Activated gamma-delta T cell treated with anti-CD3 and anti-CD28 coated beads, Interleukin-2, amount 50 U/mL, for 16 hours (primary cell): ENCODE measurements around the gene CCDC158.
"Not testable (repeated sequence)": the region's sequence is repeated elsewhere in the genome, so short reads cannot be mapped to it uniquely, and the experiment has no call there.

Experiments used
- DNase-seq: peaks from one replicate; pipeline ENCODE4 v3.0.0-alpha.2; 2020; ENCODE audit warnings: low read depth

CCDC158 gene

DNA sequence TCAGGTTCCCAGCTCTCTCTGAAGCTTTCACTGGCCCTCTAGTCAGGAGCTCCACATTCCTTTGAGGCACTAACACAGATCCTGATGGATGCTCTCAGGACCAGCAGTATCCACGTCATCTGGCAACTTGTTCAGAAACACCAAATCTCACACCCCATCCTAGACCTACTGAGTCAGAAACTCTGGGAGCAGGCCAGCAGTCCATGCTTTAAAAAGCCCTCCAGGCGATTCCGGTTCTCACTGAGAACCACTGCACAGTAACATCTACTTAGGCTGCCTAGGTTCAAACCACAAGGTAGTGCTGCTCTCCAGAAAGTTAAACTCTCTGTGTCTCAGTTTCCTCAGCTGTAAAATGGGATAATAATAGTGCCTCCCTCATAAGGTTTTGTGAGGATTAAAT lies 55.3 kb downstream of the CCDC158 start:
- DNase-seq = no peak

DNA sequence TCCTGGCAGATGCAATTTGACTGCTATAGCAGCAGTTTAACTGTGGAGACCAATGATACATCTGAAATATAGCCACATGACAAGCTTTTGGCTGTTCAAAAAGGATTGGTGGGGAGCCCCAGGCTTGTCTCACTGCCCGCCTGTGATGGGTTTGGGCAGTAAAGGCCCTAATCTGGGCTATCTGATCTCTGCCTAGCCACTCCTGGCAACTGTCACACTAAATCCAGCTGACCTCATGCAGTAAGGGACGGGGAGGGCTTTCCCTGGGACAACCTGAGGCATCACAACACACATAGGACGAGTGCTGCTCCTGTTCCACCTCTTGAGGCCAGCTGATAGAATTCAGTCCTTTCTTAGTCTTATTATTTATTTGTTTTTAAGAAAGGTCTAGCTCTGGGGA lies 56.2 kb downstream of the CCDC158 start:
- no peak for DNase-seq

GRCh38 chr4:76363556-76364290 lies 57.2 kb downstream of the CCDC158 start:
- no peak for DNase-seq

GRCh38 chr4:76361689-76362412 lies 59.1 kb downstream of the CCDC158 start:
- DNase-seq = no peak

- DNase-seq = not testable (repeated sequence)
Observed at GRCh38 chr4:76359881-76360466, 61.0 kb downstream of the CCDC158 start.

DNA sequence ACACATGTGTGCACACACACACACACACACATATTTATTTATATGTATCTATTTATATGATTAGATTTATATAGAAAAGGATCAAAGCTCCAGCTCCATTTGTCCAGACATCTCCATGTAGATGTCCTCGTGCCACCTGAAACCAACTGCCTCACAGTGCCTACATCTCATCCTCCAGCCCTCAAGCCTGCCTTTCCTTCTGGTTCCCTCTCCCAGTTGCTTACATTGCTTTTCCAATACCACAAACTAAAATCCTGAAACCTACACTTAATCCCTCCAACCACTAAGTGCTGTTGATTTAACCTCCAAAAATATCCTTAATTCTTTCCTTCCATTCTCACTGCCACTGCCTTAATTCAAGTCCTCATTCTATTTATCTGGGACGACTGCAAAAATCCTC lies 63.0 kb downstream of the CCDC158 start:
- DNase-seq = no peak

- DNase-seq = peak; percentile 22
Observed at GRCh38 chr4:76354517-76355473, 66.1 kb downstream of the CCDC158 start.

- DNase-seq = no peak
Observed at GRCh38 chr4:76342803-76343202, 78.1 kb downstream of the CCDC158 start.

GRCh38 chr4:76342191-76342590 lies 78.8 kb downstream of the CCDC158 start:
- no peak for DNase-seq

DNA sequence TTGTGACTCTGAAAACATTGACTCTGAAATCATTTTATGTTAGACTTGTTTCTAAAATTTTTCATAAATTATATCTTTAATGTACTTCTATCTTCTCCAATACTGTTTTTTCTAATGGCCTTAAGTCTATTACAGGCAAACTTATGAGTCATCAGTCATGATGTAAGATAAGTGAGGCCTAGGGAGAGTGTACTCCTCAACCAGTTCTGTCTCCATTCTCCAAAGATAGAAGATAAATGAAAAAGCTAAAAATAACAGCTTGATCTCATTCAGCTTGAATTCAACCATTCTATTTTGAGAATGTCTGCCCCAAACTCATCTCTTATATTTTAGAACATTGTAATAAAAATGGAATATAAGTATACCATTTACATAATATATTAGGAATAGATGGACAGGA lies 79.9 kb downstream of the CCDC158 start:
- DNase-seq = no peak

GRCh38 chr4:76339364-76339763 lies 81.6 kb downstream of the CCDC158 start:
- no peak for DNase-seq

- no peak for DNase-seq
Observed at GRCh38 chr4:76334885-76335284, 86.1 kb downstream of the CCDC158 start.

DNA sequence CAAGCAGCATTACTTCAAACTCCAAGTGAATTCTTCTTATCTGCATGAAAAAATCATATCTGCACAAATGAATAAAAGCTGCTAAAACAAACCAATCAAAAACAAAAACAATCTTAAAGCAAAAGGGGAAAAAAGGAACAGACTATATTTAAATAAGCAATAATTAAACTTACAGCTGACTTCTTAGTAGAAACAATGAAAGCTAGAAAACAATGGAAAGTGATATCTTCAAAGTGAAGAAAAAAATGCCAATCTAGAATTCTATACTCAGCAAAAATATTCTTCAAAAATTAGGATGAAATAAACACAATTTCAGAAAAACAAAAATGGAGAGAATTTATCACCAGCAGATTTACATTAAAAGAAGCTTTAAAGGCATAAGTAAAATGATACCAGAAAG lies 94.4 kb downstream of the CCDC158 start:
- DNase-seq = no peak

- DNase-seq = no peak
Observed at GRCh38 chr4:76325072-76325471, 95.9 kb downstream of the CCDC158 start.

- DNase-seq = no peak
Observed at GRCh38 chr4:76322236-76322635, 98.7 kb downstream of the CCDC158 start.

GRCh38 chr4:76316131-76316530 lies 104.8 kb downstream of the CCDC158 start:
- DNase-seq = no peak

DNA sequence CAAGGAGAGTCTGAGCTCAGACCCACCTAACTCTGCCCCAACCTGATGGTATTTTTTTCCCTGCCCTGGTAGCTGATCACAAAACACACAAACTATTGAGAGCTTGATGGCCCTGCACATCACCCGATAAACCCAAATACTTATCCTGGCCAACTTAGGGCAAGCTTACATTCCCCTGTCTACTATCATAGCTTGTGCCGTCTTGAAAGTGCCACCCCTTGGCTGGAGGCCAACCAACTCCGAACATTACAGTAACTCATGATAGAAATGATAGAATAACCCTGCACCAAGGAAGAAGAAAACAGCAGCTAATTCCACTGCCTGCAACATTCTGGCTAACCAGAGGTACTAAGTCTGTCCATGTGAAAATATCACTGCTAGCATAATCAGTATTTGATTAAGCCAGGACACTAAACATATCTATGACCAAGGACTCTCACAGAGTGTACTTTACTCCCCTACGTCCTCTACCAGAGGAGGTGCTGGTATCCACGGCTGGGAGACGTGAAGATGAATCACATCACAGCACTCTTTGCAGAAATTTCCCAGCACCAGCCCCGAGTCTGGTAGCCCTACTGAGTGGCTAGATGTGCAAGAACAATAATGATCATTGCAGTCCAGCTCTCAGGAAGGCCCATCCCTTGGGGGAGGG lies 105.5 kb downstream of the CCDC158 start:
- DNase-seq = no peak

DNA sequence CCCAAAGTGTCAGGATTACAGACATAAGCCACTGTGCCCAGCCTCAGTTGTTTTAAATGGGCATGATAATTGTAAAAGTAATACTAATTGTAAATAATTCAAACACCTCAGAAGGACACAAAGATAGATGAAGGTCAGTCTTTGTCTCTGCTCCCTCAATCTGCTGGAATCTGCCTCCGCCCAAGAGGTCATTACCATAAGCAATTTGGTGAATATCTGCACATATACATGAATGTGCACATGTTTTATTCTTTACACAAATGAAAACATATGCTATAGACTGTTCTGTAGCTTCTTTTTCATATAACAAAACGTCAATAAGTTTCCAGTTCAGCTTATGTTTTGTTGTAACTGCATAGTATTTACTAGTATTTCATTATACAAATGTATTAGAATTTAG lies 107.4 kb downstream of the CCDC158 start:
- DNase-seq = no peak

DNA sequence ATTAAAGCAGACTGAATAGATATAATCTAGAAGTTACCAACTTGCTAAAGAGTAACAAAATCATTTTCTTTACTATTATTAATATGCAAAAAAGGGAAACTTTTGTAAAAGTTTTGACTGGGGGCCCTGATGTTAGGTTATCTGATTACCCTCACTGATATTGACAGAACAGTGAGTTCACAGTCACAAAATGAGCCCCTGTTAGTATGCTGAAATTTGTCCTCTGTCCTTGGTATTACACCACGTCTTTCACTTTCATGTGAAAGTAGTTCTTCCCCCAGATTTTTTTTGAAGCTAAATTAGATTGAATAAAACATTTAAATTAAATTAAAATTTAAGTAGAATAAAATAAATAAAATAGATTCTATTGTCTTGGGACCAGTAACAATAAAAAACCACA lies 108.5 kb downstream of the CCDC158 start:
- DNase-seq = no peak

GRCh38 chr4:76311896-76312331 lies 109.0 kb downstream of the CCDC158 start:
- DNase-seq = no peak

GRCh38 chr4:76310683-76311082 lies 110.3 kb downstream of the CCDC158 start:
- DNase-seq = no peak
